Loucy (cell line): ENCODE results near the gene C16orf95.

Experiments used
- CTCF ChIP-seq: fragments of 200-600 bp; sonication (generic); conservative IDR thresholded peaks from 2 replicates; pipeline ENCODE4 v1.5.1; 2014; ENCODE audit warnings: mild to moderate bottlenecking, antibody characterized with exemption, low read length
- EZH2phosphoT487 ChIP-seq: fragments of 200-600 bp; IDR thresholded peaks from 2 replicates; pipeline ENCODE4 v1.6.1; 2018; ENCODE audit warnings: antibody characterized with exemption, mild to moderate bottlenecking, moderate library complexity, borderline replicate concordance

- TF ChIP-seq CTCF = no peak
- no peak for TF ChIP-seq EZH2phosphoT487
Observed at GRCh38 chr16:87304951-87305350, 12.2 kb downstream of the C16orf95 start.
